ENCODE measurements around the gene FOXD1. TPM values are rescaled to one million over a fixed set of nuclear protein-coding genes. Genes with fewer than 3 reads are reported as not detected.

The FOXD1 gene
- total and polyA plus RNA-seq, 9 of the 15 experiments (the other 6 are each of a cell fraction or from before 2014, with no cell fraction given), result 0.03 to 0.40 (median 0.10) TPM; not detected in 4

GRCh38 chr5:73491155-73491554 is 42.6 kb upstream of the FOXD1 start:
- Histone ChIP-seq H3K27me3 (ENCODE audit: control insufficient read depth in 2 of 2, insufficient read depth in 2 of 2, low read length in 2 of 2) (no peaks in the 10 kb centered on the region), H3K9me3 (replicated peaks; ENCODE audit: control insufficient read depth, insufficient read depth, low read depth, low read length) (no peaks in the 10 kb centered on the region), H3K36me3 (ENCODE audit: control insufficient read depth, insufficient read depth, low read length) (no peaks in the 10 kb centered on the region), H3K4me3 (no peak overlapping the region), H3K27ac (ENCODE audit: extremely low read depth, low read depth, low read length) (no peak overlapping the region), H3K9ac (ENCODE audit: insufficient read depth in 1 of 2, low read depth in 2 of 2, low read length in 2 of 2) (no peak overlapping the region), H3K4me2 (ENCODE audit: insufficient read depth, low read length) (no peak overlapping the region), H3K4me1 (replicated peaks in 1 of 2; ENCODE audit: control insufficient read depth in 2 of 2, insufficient read depth in 2 of 2, low read length in 2 of 2) (peaks cover 9 to 15% of the 10 kb centered on the region in 2 experiments; a peak in 3 of 5 replicates), H3K79me2 (ENCODE audit: control insufficient read depth, insufficient read depth, low read length) (no peaks in the 10 kb centered on the region), H4K20me1 (replicated peaks; ENCODE audit: control insufficient read depth, insufficient read depth, low read length) (no peaks in the 10 kb centered on the region), H2AFZ (ENCODE audit: low read depth, low read length) (peak overlapping the region; percentile 36; the same call in 1 of the 2 replicates), H3K9me1 (ENCODE audit: control insufficient read depth, insufficient read depth, low read length) (no peaks in the 10 kb centered on the region)
- ChIA-PET POLR2A (interaction anchor here (1.4 kb wide), 1 partner anchor 13 kb away, joined by 4 read pairs; no protein-coding TSS in a partner anchor), CTCF (ENCODE audit: low intra/inter-chr PET ratio) (no interaction called here)
- in situ Hi-C loops (cut with MboI), result no loop called here
- ATAC-seq (no peak), DNase-seq (ENCODE audit: extremely low read depth in 1 of 4, low spot score in 3 of 4) (no peak), FAIRE-seq (peak; percentile 26)
- WGBS (ENCODE audit: insufficient coverage, low coverage, missing lambda C conversion rate), result 31% methylated on average over 1 of the region's 1 CpG
- TF ChIP-seq FOXM1 (IDR thresholded peaks at IDR 0.05; ENCODE audit: low read depth) (no peak), FOXM1 (CRISPR knock-in tag; IDR thresholded peaks at IDR 0.05; ENCODE audit: low read depth) (no peak), DIDO1 (tag; IDR thresholded peaks at IDR 0.05; ENCODE audit: low read depth) (no peak), TBL1XR1 (IDR thresholded peaks at IDR 0.05; ENCODE audit: low read length in 2 of 2) (no peak), U2AF1 (optimal IDR thresholded peaks at IDR 0.05; ENCODE audit: low read depth, low read length) (no peak), ZNF263 (CRISPR knock-in tag; IDR thresholded peaks at IDR 0.05; ENCODE audit: borderline replicate concordance) (no peak), ZBTB26 (CRISPR knock-in tag; IDR thresholded peaks at IDR 0.05) (no peak), NR0B1 (IDR thresholded peaks at IDR 0.05; ENCODE audit: partially characterized antibody) (no peak), NCOA6 (IDR thresholded peaks at IDR 0.05) (no peak), GABPA (tag; conservative IDR thresholded peaks at IDR 0.05; ENCODE audit: low read depth) (no peak), THAP12 (CRISPR knock-in tag; IDR thresholded peaks at IDR 0.05) (no peak), PBX2 (CRISPR knock-in tag; IDR thresholded peaks at IDR 0.05; ENCODE audit: low read depth) (no peak), PBX2 (tag; conservative IDR thresholded peaks at IDR 0.05; ENCODE audit: low read depth) (no peak)
- BruUV-seq (replicated peaks), result no TSS peak
- intact Hi-C loops (cut with micrococcal nuclease), result no loop called here

Data from K562 (cell line).